HCT116 (cell line): ENCODE measurements around the gene DYRK2. TPM values are rescaled to one million over a fixed set of nuclear protein-coding genes. Genes with fewer than 3 reads are reported as not detected.

Experiments used
- ATAC-seq: fragments of 200-7000 bp; cut with Tn5 transposase; 2 replicates; pipeline ENCODE4 v1.9.1; 2020; ENCODE audit warnings: mild to moderate bottlenecking, moderate library complexity
- BruUV-seq: library from RNA; stranded (reverse); fragments of 400-500 nt; replicated peaks from 2 replicates; lab custom pipeline; 2021; lab: Mats Ljungman, UMichigan
- CTCF ChIA-PET: fragments of 300-600 bp; sonication (Branson Sonifier 250); formaldehyde crosslinking; loops from one replicate; lab custom pipeline; 2021; ENCODE audit warnings: antibody characterized with exemption; lab: Charles Lee
- POLR2A ChIA-PET: fragments of 300-600, 350-600 bp; sonication (Branson Sonifier 250); formaldehyde crosslinking; loops from one replicate; lab custom pipeline; 2021; ENCODE audit warnings: antibody characterized with exemption; lab: Charles Lee
- RAD21 ChIA-PET, 2 experiments: fragments of 300-600 bp; sonication (Branson Sonifier 250); formaldehyde crosslinking; loops; one replicate each; lab custom pipeline; 2023; ENCODE audit warnings: low total read pairs in 2 of 2; ENCODE audit not compliant: uncharacterized antibody in 2 of 2, unreplicated experiment in 2 of 2, low non-redundant PET in 1 of 2; lab: Charles Lee
- DNase-seq: peaks from one replicate; pipeline ENCODE4 v3.0.0-alpha.2; 2010; ENCODE audit warnings: low read depth, low spot score
- H2AFZ ChIP-seq: fragments of 200-600 bp; shearing (Covaris generic), sonication (generic); 2 replicates; pipeline ENCODE4 v1.6.1; 2017; ENCODE audit warnings: low read depth, mixed run types, mixed read lengths, antibody characterized with exemption, low read length; ENCODE audit not compliant: poor library complexity, severe bottlenecking
- H3K27ac ChIP-seq: 2 replicates; pipeline ENCODE4 v1.5.1; 2012; ENCODE audit warnings: low read depth, low read length
- H3K27me3 ChIP-seq: fragments of 200-600 bp; sonication (generic); 2 replicates; pipeline ENCODE4 v1.6.1; 2016; ENCODE audit warnings: mixed run types, low read length, mixed read lengths; ENCODE audit not compliant: insufficient read depth
- H3K36me3 ChIP-seq, 2 experiments: fragments of 200-500 bp in 1 of 2; fragments of 200-600 bp in 1 of 2; sonication (Bioruptor generic) in 1 of 2; sonication (generic) in 1 of 2; 2 replicates each; pipeline versions ENCODE4 v1.5.1 to v1.6.1; 2014 to 2016; ENCODE audit warnings: low read length in 2 of 2, inconsistent platforms in 1 of 2, mixed read lengths in 1 of 2, mixed run types in 1 of 2; ENCODE audit not compliant: insufficient read depth in 2 of 2, control insufficient read depth in 1 of 2
- H3K4me1 ChIP-seq, 2 experiments: fragments of 200-600 bp in 1 of 2; sonication (generic) in 1 of 2; 2 replicates each; pipeline versions ENCODE4 v1.5.1 to v1.6.1; 2012 to 2017; ENCODE audit warnings: low read length in 2 of 2, inconsistent platforms in 1 of 2, mild to moderate bottlenecking in 1 of 2, mixed read lengths in 1 of 2, mixed run types in 1 of 2, moderate library complexity in 1 of 2; ENCODE audit not compliant: insufficient read depth in 2 of 2, control insufficient read depth in 1 of 2
- H3K4me2 ChIP-seq: fragments of 200-600 bp; sonication (generic); 2 replicates; pipeline ENCODE4 v1.6.1; 2017; ENCODE audit warnings: mixed run types, low read length, mixed read lengths
- H3K4me3 ChIP-seq, 2 experiments: fragments of 200-600 bp in 1 of 2; sonication (generic) in 1 of 2; replicated peaks in 1 of 2; 2 replicates each; pipeline ENCODE4 v1.5.1; 2011 to 2016; ENCODE audit warnings: low read length in 2 of 2, control low read depth in 1 of 2, low read depth in 1 of 2, mild to moderate bottlenecking in 1 of 2, mixed read lengths in 1 of 2, mixed run types in 1 of 2
- H3K79me2 ChIP-seq: fragments of 200-600 bp; sonication (generic); 2 replicates; pipeline ENCODE4 v1.6.1; 2017; ENCODE audit warnings: mild to moderate bottlenecking, mixed run types, low read length, moderate library complexity, mixed read lengths; ENCODE audit not compliant: insufficient read depth
- H3K9ac ChIP-seq: fragments of 200-600 bp; sonication (generic); 2 replicates; pipeline ENCODE4 v1.6.1; 2016; ENCODE audit warnings: low read length, mixed read lengths
- H3K9me2 ChIP-seq: fragments of 200-600 bp; sonication (generic), shearing (Covaris generic); 2 replicates; pipeline ENCODE4 v1.6.1; 2017; ENCODE audit warnings: mixed run types, mild to moderate bottlenecking, moderate library complexity; ENCODE audit not compliant: insufficient read depth
- H3K9me3 ChIP-seq, 2 experiments: fragments of 200-500 bp in 1 of 2; fragments of 200-600 bp in 1 of 2; sonication (Bioruptor generic) in 1 of 2; sonication (generic) in 1 of 2; 2 replicates each; pipeline ENCODE4 v1.6.1; 2014 to 2017; ENCODE audit warnings: low read length in 2 of 2, mixed read lengths in 2 of 2, inconsistent platforms in 1 of 2, low read depth in 1 of 2, mild to moderate bottlenecking in 1 of 2, mixed run types in 1 of 2, moderate library complexity in 1 of 2; ENCODE audit not compliant: control insufficient read depth in 1 of 2, insufficient read depth in 1 of 2
- H4K20me1 ChIP-seq: fragments of 200-600 bp; sonication (generic), shearing (Covaris generic); 2 replicates; pipeline ENCODE4 v1.6.1; 2017; ENCODE audit warnings: mixed run types, mild to moderate bottlenecking, moderate library complexity; ENCODE audit not compliant: insufficient read depth
- CBX3 ChIP-seq: IDR thresholded peaks from 2 replicates; pipeline ENCODE4 v1.6.1; 2012; ENCODE audit warnings: low read depth
- ELF1 ChIP-seq: IDR thresholded peaks from 2 replicates; pipeline ENCODE4 v1.6.1; 2012; ENCODE audit warnings: low read depth, borderline replicate concordance
- EZH2 ChIP-seq: fragments of 200-600 bp; sonication (generic); IDR thresholded peaks from 2 replicates; pipeline ENCODE4 v1.6.1; 2017; ENCODE audit warnings: antibody characterized with exemption, mixed run types
- EZH2phosphoT487 ChIP-seq: fragments of 200-600 bp; IDR thresholded peaks from 2 replicates; pipeline ENCODE4 v1.6.1; 2018; ENCODE audit warnings: antibody characterized with exemption, borderline replicate concordance
- FOSL1 ChIP-seq: IDR thresholded peaks from 2 replicates; pipeline ENCODE4 v1.6.1; 2012; ENCODE audit warnings: low read depth
- POLR2A ChIP-seq: IDR thresholded peaks from 2 replicates; pipeline ENCODE4 v1.7.0; 2011; ENCODE audit warnings: borderline replicate concordance; ENCODE audit not compliant: insufficient read depth, insufficient read length; ENCODE audit errors: extremely low read depth
- YY1 ChIP-seq: IDR thresholded peaks from 2 replicates; pipeline ENCODE4 v1.6.1; 2011; ENCODE audit warnings: low read length, low read depth, moderate library complexity, mild to moderate bottlenecking; ENCODE audit not compliant: insufficient replicate concordance; ENCODE audit errors: extremely low read depth
- ZFX ChIP-seq: fragments of 450-650 bp; IDR thresholded peaks from 2 replicates; pipeline ENCODE4 v1.6.1; 2017
- ZNF274 ChIP-seq: fragments of 200-500 bp; sonication (Bioruptor generic); IDR thresholded peaks from 2 replicates; pipeline ENCODE4 v1.6.1; 2014; ENCODE audit warnings: mild to moderate bottlenecking, low read depth, low read length, inconsistent platforms
- intact Hi-C: fragments of 100-400 bp; cut with micrococcal nuclease; formaldehyde crosslinking; loops from 2 replicates; pipeline ENCODE4 v1.10.0; 2022
- total RNA-seq: library from RNA; stranded (reverse); gene quantifications from one replicate; pipeline ENCODE4 v1.2.1, GENCODE V29; 2021; ENCODE audit not compliant: unreplicated experiment
- TF ChIP-seq, protein P1 (sequence below): IDR thresholded peaks from 2 replicates; pipeline ENCODE4 v1.6.1; 2012
- TF ChIP-seq, protein P2 (sequence below), 3 experiments: fragments of 200-600 bp in 1 of 3; sonication (generic) in 1 of 3; IDR thresholded peaks in 2 of 3; conservative IDR thresholded peaks in 1 of 3; 2 replicates each; pipeline ENCODE4 v1.5.1; 2012 to 2017; ENCODE audit warnings: low read depth in 2 of 3, low read length in 2 of 3, antibody characterized with exemption in 1 of 3, borderline replicate concordance in 1 of 3, control low read depth in 1 of 3, mild to moderate bottlenecking in 1 of 3, mixed read lengths in 1 of 3, mixed run types in 1 of 3, moderate library complexity in 1 of 3; ENCODE audit not compliant: insufficient read depth in 1 of 3

DYRK2 gene
- total RNA-seq, 1 experiment from 2014 or later, result 28.7 TPM

GRCh38 chr12:67617629-67618028 is 30.9 kb upstream of the DYRK2 start:
- TF ChIP-seq POLR2A, result no peak
- no peak for TF ChIP-seq ELF1
- no peak for TF ChIP-seq CBX3
- TF ChIP-seq ZFX, result no peak
- TF ChIP-seq, protein P1, sequence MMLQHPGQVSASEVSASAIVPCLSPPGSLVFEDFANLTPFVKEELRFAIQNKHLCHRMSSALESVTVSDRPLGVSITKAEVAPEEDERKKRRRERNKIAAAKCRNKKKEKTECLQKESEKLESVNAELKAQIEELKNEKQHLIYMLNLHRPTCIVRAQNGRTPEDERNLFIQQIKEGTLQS, result no peak
- no peak for TF ChIP-seq YY1
- TF ChIP-seq FOSL1, result no peak
- TF ChIP-seq ZNF274, result no peak
- TF ChIP-seq EZH2, result no peak
- no peak for TF ChIP-seq EZH2phosphoT487
- TF ChIP-seq, protein P2, sequence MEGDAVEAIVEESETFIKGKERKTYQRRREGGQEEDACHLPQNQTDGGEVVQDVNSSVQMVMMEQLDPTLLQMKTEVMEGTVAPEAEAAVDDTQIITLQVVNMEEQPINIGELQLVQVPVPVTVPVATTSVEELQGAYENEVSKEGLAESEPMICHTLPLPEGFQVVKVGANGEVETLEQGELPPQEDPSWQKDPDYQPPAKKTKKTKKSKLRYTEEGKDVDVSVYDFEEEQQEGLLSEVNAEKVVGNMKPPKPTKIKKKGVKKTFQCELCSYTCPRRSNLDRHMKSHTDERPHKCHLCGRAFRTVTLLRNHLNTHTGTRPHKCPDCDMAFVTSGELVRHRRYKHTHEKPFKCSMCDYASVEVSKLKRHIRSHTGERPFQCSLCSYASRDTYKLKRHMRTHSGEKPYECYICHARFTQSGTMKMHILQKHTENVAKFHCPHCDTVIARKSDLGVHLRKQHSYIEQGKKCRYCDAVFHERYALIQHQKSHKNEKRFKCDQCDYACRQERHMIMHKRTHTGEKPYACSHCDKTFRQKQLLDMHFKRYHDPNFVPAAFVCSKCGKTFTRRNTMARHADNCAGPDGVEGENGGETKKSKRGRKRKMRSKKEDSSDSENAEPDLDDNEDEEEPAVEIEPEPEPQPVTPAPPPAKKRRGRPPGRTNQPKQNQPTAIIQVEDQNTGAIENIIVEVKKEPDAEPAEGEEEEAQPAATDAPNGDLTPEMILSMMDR (IDR thresholded peaks at IDR 0.05 in 2 of 3, conservative IDR thresholded peaks at IDR 0.05 in 1 of 3; ENCODE audit: borderline replicate concordance in 1 of 3, insufficient read depth in 1 of 3, low read depth in 2 of 3, low read length in 2 of 3), result no peak
- CTCF ChIA-PET, result no interaction called here
- no peaks in the 10 kb centered on the region for H3K9me3 ChIP-seq
- no peaks in the 10 kb centered on the region for H3K36me3 ChIP-seq
- H3K79me2 ChIP-seq, result no peaks in the 10 kb centered on the region
- no peaks in the 10 kb centered on the region; the same call in 1 of the 2 replicates for H3K9me2 ChIP-seq
- no peak overlapping the region for H3K9ac ChIP-seq
- no peak for DNase-seq
- no peaks in the 10 kb centered on the region for H3K27me3 ChIP-seq
- intact Hi-C loops, result no loop called here
- no TSS peak for BruUV-seq
- POLR2A ChIA-PET, result no interaction called here
- no peak for ATAC-seq
- no peaks in the 10 kb centered on the region for H4K20me1 ChIP-seq
- H3K4me3 ChIP-seq, result no peak overlapping the region
- no peaks in the 10 kb centered on the region for H3K4me1 ChIP-seq
- H3K27ac ChIP-seq, result no peak overlapping the region
- no peak overlapping the region for H2AFZ ChIP-seq
- H3K4me2 ChIP-seq, result no peak overlapping the region
- RAD21 ChIA-PET, result no interaction called here
